T-cell (primary cell): ENCODE data around the gene ALDH4A1. TPM values are rescaled to one million over a fixed set of nuclear protein-coding genes. Genes with fewer than 3 reads are reported as not detected.
A peak's percentile ranks its signal among the peaks of the same experiment; 100 is the strongest.

Experiments
- ATAC-seq, 4 experiments: fragments of 200-7000 bp in 3 of 4; fragments of 150-1000 bp in 1 of 4; cut with Tn5 transposase; replicated peaks in 1 of 4; 1 replicate in 3 of 4; 2 replicates in 1 of 4; pipeline ENCODE4 v1.10.0; 2021; ENCODE audit warnings: moderate library complexity in 3 of 4, mild to moderate bottlenecking in 2 of 4, moderate number of reproducible peaks in 1 of 4
- CTCF ChIA-PET, 2 donors: fragments of 300-600 bp; sonication (Branson Sonifier 250); formaldehyde crosslinking; loops; one replicate each; lab custom pipeline; 2022; ENCODE audit warnings: antibody characterized with exemption in 2 of 2; lab: Charles Lee
- POLR2A ChIA-PET, 2 donors: fragments of 300-600 bp; sonication (Branson Sonifier 250); formaldehyde crosslinking; loops; one replicate each; lab custom pipeline; 2022; ENCODE audit warnings: antibody characterized with exemption in 2 of 2; lab: Charles Lee
- DNase-seq, 35 experiments: peaks; one replicate each; pipeline versions ENCODE4 v3.0.0 to v3.0.0-alpha.2; 2013 to 2023
- H3K27ac ChIP-seq: one replicate; pipeline ENCODE4 v1.5.1; 2013; ENCODE audit warnings: low read length
- H3K27me3 ChIP-seq, 2 experiments: replicated peaks in 1 of 2; 1 replicate in 1 of 2; 2 replicates in 1 of 2; pipeline versions ENCODE4 v1.6.1 to v1.7.0; 2013; ENCODE audit warnings: low read length in 1 of 2, mixed read lengths in 1 of 2; ENCODE audit not compliant: control insufficient read depth in 2 of 2, insufficient read depth in 2 of 2; ENCODE audit errors: extremely low read depth in 1 of 2
- H3K36me3 ChIP-seq, 2 donors: 1 replicate in 1 of 2; 2 replicates in 1 of 2; pipeline versions ENCODE4 v1.6.1 to v1.7.0; 2013; ENCODE audit warnings: low read length in 1 of 2; ENCODE audit not compliant: control insufficient read depth in 2 of 2, insufficient read depth in 1 of 2; ENCODE audit errors: extremely low read depth in 1 of 2
- H3K4me1 ChIP-seq, 2 experiments: 1 replicate in 1 of 2; 2 replicates in 1 of 2; pipeline versions ENCODE4 v1.6.1 to v1.7.0; 2013; ENCODE audit warnings: low read length in 2 of 2, mixed read lengths in 1 of 2; ENCODE audit not compliant: insufficient read depth in 2 of 2, control insufficient read depth in 1 of 2; ENCODE audit errors: extremely low read depth in 1 of 2
- H3K4me3 ChIP-seq, 2 donors: 1 replicate in 1 of 2; 2 replicates in 1 of 2; pipeline versions ENCODE4 v1.5.1 to v1.7.0; 2013; ENCODE audit warnings: mild to moderate bottlenecking in 2 of 2, low read length in 1 of 2, moderate library complexity in 1 of 2; ENCODE audit not compliant: control insufficient read depth in 1 of 2; ENCODE audit errors: extremely low read depth in 1 of 2
- H3K9me3 ChIP-seq: 2 replicates; pipeline ENCODE4 v1.7.0; 2013
- H3K27ac Mint-ChIP-seq, 2 donors: one replicate each; pipeline ENCODE4 v1.8.0; 2020 to 2021; ENCODE audit warnings: mild to moderate bottlenecking in 2 of 2, mixed read lengths in 2 of 2
- H3K27me3 Mint-ChIP-seq, 2 donors: one replicate each; pipeline ENCODE4 v1.8.0; 2021 to 2022; ENCODE audit warnings: mixed read lengths in 2 of 2
- H3K36me3 Mint-ChIP-seq: one replicate; pipeline ENCODE4 v1.8.0; 2021; ENCODE audit warnings: mixed read lengths
- H3K4me1 Mint-ChIP-seq, 3 donors: one replicate each; pipeline ENCODE4 v1.8.0; 2020 to 2022; ENCODE audit warnings: mixed read lengths in 3 of 3, mild to moderate bottlenecking in 1 of 3
- H3K4me3 Mint-ChIP-seq, 3 donors: one replicate each; pipeline ENCODE4 v1.8.0; 2020 to 2022; ENCODE audit warnings: mild to moderate bottlenecking in 3 of 3, mixed read lengths in 3 of 3, moderate library complexity in 3 of 3
- H3K9me3 Mint-ChIP-seq, 3 donors: one replicate each; pipeline ENCODE4 v1.8.0; 2020 to 2022; ENCODE audit warnings: mixed read lengths in 3 of 3
- WGBS: methylation state at CpG from one replicate; pipeline ENCODE4 v1.1.5; 2013; ENCODE audit warnings: missing lambda C conversion rate; ENCODE audit not compliant: insufficient coverage; 5-methylcytosine and 5-hydroxymethylcytosine counted together
- total RNA-seq, 35 experiments: library from RNA in 6 of 35; stranded (reverse) in 6 of 35; fragments of 120-200 nt in 1 of 35; gene quantifications; one replicate each; pipeline versions ENCODE4 v1.2.1 to v1.2.4 and lab custom pipeline; 2013 to 2026

Gene ALDH4A1
- total RNA-seq, 5 donors from 2014 or later (not counting 1 experiment from before 2014, with no cell fraction given) = 0.85 to 2.8 (median 2.2) TPM

GRCh38 chr1:18936814-18937481 lies 34.6 kb upstream of the ALDH4A1 start:
- DNase-seq (no peak), ATAC-seq (no peak)
- no peaks in the 10 kb centered on the region for H3K36me3 Mint-ChIP-seq
- Histone ChIP-seq H3K27me3 (no peaks in the 10 kb centered on the region), H3K36me3 (no peaks in the 10 kb centered on the region), H3K27ac (no peak overlapping the region), H3K4me1 (peaks cover 6 to 97% of the 10 kb centered on the region in 2 experiments), H3K4me3 (no peak overlapping the region), H3K9me3 (no peaks in the 10 kb centered on the region)
- WGBS = 98% methylated on average over 8 of the region's 11 CpGs
- H3K9me3 Mint-ChIP-seq = no peaks in the 10 kb centered on the region
- POLR2A ChIA-PET = interaction anchor here (0.5 to 1.0 kb wide), 3 partner anchors 9 to 48 kb away, joined by 3 to 6 read pairs (median 5); no protein-coding TSS in a partner anchor
- H3K4me3 Mint-ChIP-seq = no peak overlapping the region
- peak overlapping the region; percentile 88 to 89 for H3K27ac Mint-ChIP-seq
- H3K4me1 Mint-ChIP-seq = peaks cover 78 to 94% (median 81%) of the 10 kb centered on the region in 3 donors
- CTCF ChIA-PET = no interaction called here
- no peaks in the 10 kb centered on the region for H3K27me3 Mint-ChIP-seq

DNA sequence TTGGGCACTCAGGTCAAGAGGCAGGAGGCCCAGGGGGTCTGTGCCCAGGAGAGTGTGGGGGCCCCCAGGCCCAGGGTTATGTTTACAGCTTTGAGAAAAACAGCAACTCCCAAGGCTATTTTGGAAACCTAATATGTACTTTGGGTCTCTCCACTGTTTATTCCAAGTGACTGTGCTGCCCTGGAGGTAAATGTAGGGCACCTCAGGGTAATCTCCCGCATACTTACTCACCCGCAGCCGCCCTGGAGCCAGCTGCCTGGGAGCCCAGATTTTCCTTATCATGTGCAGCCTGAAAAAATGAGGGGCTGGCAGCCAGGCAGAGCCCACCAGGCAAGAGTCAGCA lies 34.1 kb upstream of the ALDH4A1 start:
- Mint-ChIP-seq H3K36me3 (peaks cover 2% of the 10 kb centered on the region), H3K4me1 (peaks cover 80 to 94% (median 81%) of the 10 kb centered on the region in 3 donors), H3K9me3 (no peaks in the 10 kb centered on the region), H3K27ac (peak overlapping the region; percentile 88 to 89), H3K4me3 (no peak overlapping the region), H3K27me3 (no peaks in the 10 kb centered on the region)
- H3K27me3 ChIP-seq = no peaks in the 10 kb centered on the region
- peaks cover 6 to 97% of the 10 kb centered on the region in 2 experiments for H3K4me1 ChIP-seq
- DNase-seq = no peak
- no peaks in the 10 kb centered on the region for H3K36me3 ChIP-seq
- ChIA-PET CTCF (no interaction called here), POLR2A (no interaction called here)
- ATAC-seq = no peak
- H3K9me3 ChIP-seq = no peaks in the 10 kb centered on the region
- no peak overlapping the region for H3K4me3 ChIP-seq
- H3K27ac ChIP-seq = no peak overlapping the region
- 96% methylated on average over 3 of the region's 3 CpGs for WGBS

GRCh38 chr1:18934205-18935000 lies 32.0 kb upstream of the ALDH4A1 start:
- Histone ChIP-seq H3K4me1 (peaks cover 6 to 97% of the 10 kb centered on the region in 2 experiments), H3K4me3 (no peak overlapping the region), H3K27ac (peak overlapping the region; percentile 41), H3K27me3 (no peaks in the 10 kb centered on the region), H3K9me3 (no peaks in the 10 kb centered on the region), H3K36me3 (no peaks in the 10 kb centered on the region)
- Mint-ChIP-seq H3K36me3 (peaks cover 4% of the 10 kb centered on the region), H3K27me3 (no peaks in the 10 kb centered on the region), H3K4me1 (peaks cover 80 to 94% (median 81%) of the 10 kb centered on the region in 3 donors), H3K4me3 (peak overlapping the region; percentile 2 to 53 (median 10)), H3K9me3 (no peaks in the 10 kb centered on the region), H3K27ac (peak overlapping the region; percentile 89 to 96)
- CTCF ChIA-PET = no interaction called here
- POLR2A ChIA-PET = no interaction called here
- peak in 6 of 35 experiments; percentile 13 to 50 (median 41) for DNase-seq
- ATAC-seq = peak in 2 of 4 experiments; percentile 70 to 71
- 44% methylated on average over 4 of the region's 14 CpGs for WGBS

- Mint-ChIP-seq H3K9me3 (no peaks in the 10 kb centered on the region), H3K27ac (peak overlapping the region; percentile 79 to 97), H3K4me3 (no peak overlapping the region), H3K36me3 (peaks cover 4% of the 10 kb centered on the region), H3K4me1 (peaks cover 86 to 96% (median 89%) of the 10 kb centered on the region in 3 donors), H3K27me3 (no peaks in the 10 kb centered on the region)
- Histone ChIP-seq H3K27me3 (no peaks in the 10 kb centered on the region), H3K4me1 (peaks cover 13 to 97% of the 10 kb centered on the region in 2 experiments), H3K27ac (no peak overlapping the region), H3K4me3 (no peak overlapping the region), H3K36me3 (no peaks in the 10 kb centered on the region), H3K9me3 (no peaks in the 10 kb centered on the region)
- CTCF ChIA-PET = no interaction called here
- ATAC-seq (no peak), DNase-seq (no peak)
- POLR2A ChIA-PET = no interaction called here
- WGBS = 90% methylated on average over 2 of the region's 7 CpGs
These were observed 30.5 kb upstream of the ALDH4A1 start for GRCh38 chr1:18932879-18933278.

DNA sequence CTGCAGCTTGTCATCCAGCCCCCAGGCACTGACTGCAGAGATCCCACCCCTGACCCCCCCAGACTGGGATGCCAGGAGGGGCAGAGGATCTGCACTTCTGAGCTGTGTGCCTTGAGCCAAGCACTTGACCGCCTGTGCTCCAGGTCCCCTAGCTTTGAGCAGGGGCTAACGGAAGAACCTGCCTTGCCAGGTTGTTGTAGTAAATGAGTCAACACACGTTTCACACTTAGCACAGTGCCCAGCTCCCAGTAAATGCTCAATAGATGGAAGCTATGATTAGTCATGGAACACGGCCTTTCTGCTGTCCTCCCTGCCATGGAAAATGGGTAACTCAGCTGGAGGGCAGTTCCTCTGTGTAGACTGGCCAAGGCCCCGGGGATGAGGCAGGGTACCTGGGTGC lies 30.0 kb upstream of the ALDH4A1 start:
- ATAC-seq (no peak), DNase-seq (no peak)
- ChIA-PET CTCF (no interaction called here), POLR2A (no interaction called here)
- Mint-ChIP-seq H3K27me3 (no peaks in the 10 kb centered on the region), H3K36me3 (peaks cover 4% of the 10 kb centered on the region), H3K4me3 (no peak overlapping the region), H3K9me3 (no peaks in the 10 kb centered on the region), H3K4me1 (peaks cover 88 to 98% (median 94%) of the 10 kb centered on the region in 3 donors), H3K27ac (peak overlapping the region; percentile 79 to 97)
- Histone ChIP-seq H3K27ac (no peak overlapping the region), H3K36me3 (no peaks in the 10 kb centered on the region), H3K9me3 (no peaks in the 10 kb centered on the region), H3K4me3 (no peak overlapping the region), H3K4me1 (peaks cover 18 to 97% of the 10 kb centered on the region in 2 experiments), H3K27me3 (no peaks in the 10 kb centered on the region)
- 94% methylated on average over 3 of the region's 5 CpGs for WGBS

GRCh38 chr1:18931730-18932129 lies 29.4 kb upstream of the ALDH4A1 start:
- ChIA-PET POLR2A (no interaction called here), CTCF (no interaction called here)
- peak overlapping the region; percentile 79 to 97 for H3K27ac Mint-ChIP-seq
- Histone ChIP-seq H3K27me3 (no peaks in the 10 kb centered on the region), H3K36me3 (no peaks in the 10 kb centered on the region), H3K9me3 (no peaks in the 10 kb centered on the region), H3K27ac (no peak overlapping the region), H3K4me1 (peaks cover 25 to 97% of the 10 kb centered on the region in 2 experiments), H3K4me3 (no peak overlapping the region)
- no peaks in the 10 kb centered on the region for H3K27me3 Mint-ChIP-seq
- peaks cover 89 to 98% (median 92%) of the 10 kb centered on the region in 3 donors for H3K4me1 Mint-ChIP-seq
- no peaks in the 10 kb centered on the region for H3K9me3 Mint-ChIP-seq
- DNase-seq = no peak
- H3K4me3 Mint-ChIP-seq = no peak overlapping the region
- no peak for ATAC-seq
- peaks cover 4% of the 10 kb centered on the region for H3K36me3 Mint-ChIP-seq
- 88% methylated on average over 8 of the region's 10 CpGs for WGBS
